ENCODE data around the gene RAB17. TPM values are rescaled to one million over a fixed set of nuclear protein-coding genes. Genes with fewer than 3 reads are reported as not detected.

RAB17 gene
- polyA plus RNA-seq, 1 donor (not counting 4 experiments of a cell fraction or from before 2014, with no cell fraction given) = 2.4 TPM

GRCh38 chr2:237628247-237629187 is 38.0 kb upstream of the RAB17 start:
- peak overlapping the region; percentile 75 for H3K4me2 ChIP-seq (ENCODE audit: control insufficient read depth, extremely low read depth, insufficient read depth, low read depth, low read length)
- TF ChIP-seq CTCF (optimal IDR thresholded peaks at IDR 0.05 in 1 of 3, IDR thresholded peaks at IDR 0.05 in 1 of 3, conservative IDR thresholded peaks at IDR 0.05 in 1 of 3; ENCODE audit: extremely low read depth in 1 of 3, insufficient read depth in 2 of 3, low read length in 3 of 3) (no peak), EZH2 (IDR thresholded peaks at IDR 0.05; ENCODE audit: low read length) (peak; percentile 65)

GRCh38 chr2:237627441-237628246 is 37.1 kb upstream of the RAB17 start, which contains the start of gene LRRFIP1:
Gene LRRFIP1 (plus strand): TSS chr2:237627587. CDS start chr2:237627645, 58 bp downstream.
- Histone ChIP-seq H3K36me3 (ENCODE audit: control insufficient read depth in 2 of 2, extremely low read depth in 1 of 2, insufficient read depth in 2 of 2, low read length in 2 of 2) (no peaks in the 10 kb centered on the region), H4K20me1 (ENCODE audit: control insufficient read depth, extremely low read depth, insufficient read depth, low read length) (no peaks in the 10 kb centered on the region), H3K79me2 (ENCODE audit: control insufficient read depth, insufficient read depth, low read length) (no peaks in the 10 kb centered on the region), H3K27ac (ENCODE audit: control insufficient read depth, insufficient read depth, low read length) (no peak within 1 kb of the TSS), H3K9me1 (ENCODE audit: control insufficient read depth, extremely low read depth, insufficient read depth, low read length) (no peaks in the 10 kb centered on the region), H3K4me2 (ENCODE audit: control insufficient read depth, extremely low read depth, insufficient read depth, low read depth, low read length) (peak within 1 kb of the TSS; percentile 75), H3K27me3 (ENCODE audit: control insufficient read depth, extremely low read depth, insufficient read depth, low read length) (peaks cover 71% of the 10 kb centered on the region), H3K4me3 (ENCODE audit: control insufficient read depth in 2 of 3, extremely low read depth in 1 of 3, insufficient read depth in 2 of 3, low read depth in 1 of 3, low read length in 3 of 3) (peak within 1 kb of the TSS; percentile 35 to 48 (median 38)), H3K9ac (ENCODE audit: control insufficient read depth, extremely low read depth, insufficient read depth, low read length) (no peak within 1 kb of the TSS), H3K9me3 (ENCODE audit: control insufficient read depth, low read depth, low read length) (no peaks in the 10 kb centered on the region), H2AFZ (ENCODE audit: control insufficient read depth, low read length) (peak within 1 kb of the TSS; percentile 13), H3K4me1 (ENCODE audit: control insufficient read depth, extremely low read depth, insufficient read depth, low read length) (no peaks in the 10 kb centered on the region)
- FAIRE-seq = no peak
- no peak for DNase-seq (ENCODE audit: low read depth, low spot score)
- TF ChIP-seq CTCF (optimal IDR thresholded peaks at IDR 0.05 in 1 of 3, IDR thresholded peaks at IDR 0.05 in 1 of 3, conservative IDR thresholded peaks at IDR 0.05 in 1 of 3; ENCODE audit: extremely low read depth in 1 of 3, insufficient read depth in 2 of 3, low read length in 3 of 3) (no peak), EZH2 (IDR thresholded peaks at IDR 0.05; ENCODE audit: low read length) (peak; percentile 79)
- dilution Hi-C loops (cut with MboI; ENCODE audit: extremely low pct_ligation_motif_present, low sequenced_read_pairs) = no loop called here

More at GRCh38 chr2:237628247-237629187, 38.0 kb upstream of the RAB17 start:
- Histone ChIP-seq H3K4me1 (ENCODE audit: control insufficient read depth, extremely low read depth, insufficient read depth, low read length) (no peaks in the 10 kb centered on the region), H3K9ac (ENCODE audit: control insufficient read depth, extremely low read depth, insufficient read depth, low read length) (no peak overlapping the region), H3K9me1 (ENCODE audit: control insufficient read depth, extremely low read depth, insufficient read depth, low read length) (no peaks in the 10 kb centered on the region), H3K4me3 (ENCODE audit: control insufficient read depth in 2 of 3, extremely low read depth in 1 of 3, insufficient read depth in 2 of 3, low read depth in 1 of 3, low read length in 3 of 3) (peak overlapping the region in 2 of 3 experiments; percentile 35 to 38), H3K27ac (ENCODE audit: control insufficient read depth, insufficient read depth, low read length) (no peak overlapping the region), H3K79me2 (ENCODE audit: control insufficient read depth, insufficient read depth, low read length) (no peaks in the 10 kb centered on the region), H3K27me3 (ENCODE audit: control insufficient read depth, extremely low read depth, insufficient read depth, low read length) (peaks cover 69% of the 10 kb centered on the region), H3K36me3 (ENCODE audit: control insufficient read depth in 2 of 2, extremely low read depth in 1 of 2, insufficient read depth in 2 of 2, low read length in 2 of 2) (no peaks in the 10 kb centered on the region), H3K9me3 (ENCODE audit: control insufficient read depth, low read depth, low read length) (no peaks in the 10 kb centered on the region), H2AFZ (ENCODE audit: control insufficient read depth, low read length) (peak overlapping the region; percentile 12), H4K20me1 (ENCODE audit: control insufficient read depth, extremely low read depth, insufficient read depth, low read length) (no peaks in the 10 kb centered on the region)
- dilution Hi-C loops (cut with MboI; ENCODE audit: extremely low pct_ligation_motif_present, low sequenced_read_pairs) = no loop called here
- no peak for FAIRE-seq
- no peak for DNase-seq (ENCODE audit: low read depth, low spot score)

Data from keratinocyte (primary cell).